Measurements from ENCODE around the gene NFATC3. TPM values are rescaled to one million over a fixed set of nuclear protein-coding genes. Genes with fewer than 3 reads are reported as not detected.

Gene NFATC3
- total and polyA plus RNA-seq, 2 experiments from 2014 or later: 13.1 to 35.9 TPM

GRCh38 chr16:68083861-68084503 is 1.2 kb upstream of the NFATC3 start:
- Histone ChIP-seq H3K4me1 (ENCODE audit: insufficient read depth) (peaks cover 24% of the 10 kb centered on the region), H3K9me2 (replicated peaks; ENCODE audit: insufficient read depth) (no peaks in the 10 kb centered on the region), H2AFZ (peak overlapping the region; percentile 85), H3K36me3 (replicated peaks; ENCODE audit: insufficient read depth, low read depth) (no peaks in the 10 kb centered on the region), H3K9me3 (ENCODE audit: low read depth) (no peaks in the 10 kb centered on the region), H3K27ac (peak overlapping the region; percentile 99), H3K4me3 (no peak overlapping the region), H3K4me2 (peak overlapping the region; percentile 84), H4K20me1 (ENCODE audit: insufficient read depth, poor library complexity, severe bottlenecking) (peaks cover 21% of the 10 kb centered on the region), H3K27me3 (no peaks in the 10 kb centered on the region), H3K79me2 (peaks cover 32% of the 10 kb centered on the region)
- no peak for TF ChIP-seq EZH2 (IDR thresholded peaks at IDR 0.05; ENCODE audit: borderline replicate concordance)
- TF ChIP-seq, protein P1, sequence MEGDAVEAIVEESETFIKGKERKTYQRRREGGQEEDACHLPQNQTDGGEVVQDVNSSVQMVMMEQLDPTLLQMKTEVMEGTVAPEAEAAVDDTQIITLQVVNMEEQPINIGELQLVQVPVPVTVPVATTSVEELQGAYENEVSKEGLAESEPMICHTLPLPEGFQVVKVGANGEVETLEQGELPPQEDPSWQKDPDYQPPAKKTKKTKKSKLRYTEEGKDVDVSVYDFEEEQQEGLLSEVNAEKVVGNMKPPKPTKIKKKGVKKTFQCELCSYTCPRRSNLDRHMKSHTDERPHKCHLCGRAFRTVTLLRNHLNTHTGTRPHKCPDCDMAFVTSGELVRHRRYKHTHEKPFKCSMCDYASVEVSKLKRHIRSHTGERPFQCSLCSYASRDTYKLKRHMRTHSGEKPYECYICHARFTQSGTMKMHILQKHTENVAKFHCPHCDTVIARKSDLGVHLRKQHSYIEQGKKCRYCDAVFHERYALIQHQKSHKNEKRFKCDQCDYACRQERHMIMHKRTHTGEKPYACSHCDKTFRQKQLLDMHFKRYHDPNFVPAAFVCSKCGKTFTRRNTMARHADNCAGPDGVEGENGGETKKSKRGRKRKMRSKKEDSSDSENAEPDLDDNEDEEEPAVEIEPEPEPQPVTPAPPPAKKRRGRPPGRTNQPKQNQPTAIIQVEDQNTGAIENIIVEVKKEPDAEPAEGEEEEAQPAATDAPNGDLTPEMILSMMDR (IDR thresholded peaks at IDR 0.05; ENCODE audit: poor library complexity): no peak
- no peak for TF ChIP-seq EZH2phosphoT487 (IDR thresholded peaks at IDR 0.05; ENCODE audit: low read depth, severe bottlenecking, unreplicated experiment)
- DNase-seq (ENCODE audit: low spot score): peak; percentile 45
- WGBS (ENCODE audit: low lambda C conversion rate, missing lambda C conversion rate): 22% methylated on average over 19 of the region's 21 CpGs

DNA sequence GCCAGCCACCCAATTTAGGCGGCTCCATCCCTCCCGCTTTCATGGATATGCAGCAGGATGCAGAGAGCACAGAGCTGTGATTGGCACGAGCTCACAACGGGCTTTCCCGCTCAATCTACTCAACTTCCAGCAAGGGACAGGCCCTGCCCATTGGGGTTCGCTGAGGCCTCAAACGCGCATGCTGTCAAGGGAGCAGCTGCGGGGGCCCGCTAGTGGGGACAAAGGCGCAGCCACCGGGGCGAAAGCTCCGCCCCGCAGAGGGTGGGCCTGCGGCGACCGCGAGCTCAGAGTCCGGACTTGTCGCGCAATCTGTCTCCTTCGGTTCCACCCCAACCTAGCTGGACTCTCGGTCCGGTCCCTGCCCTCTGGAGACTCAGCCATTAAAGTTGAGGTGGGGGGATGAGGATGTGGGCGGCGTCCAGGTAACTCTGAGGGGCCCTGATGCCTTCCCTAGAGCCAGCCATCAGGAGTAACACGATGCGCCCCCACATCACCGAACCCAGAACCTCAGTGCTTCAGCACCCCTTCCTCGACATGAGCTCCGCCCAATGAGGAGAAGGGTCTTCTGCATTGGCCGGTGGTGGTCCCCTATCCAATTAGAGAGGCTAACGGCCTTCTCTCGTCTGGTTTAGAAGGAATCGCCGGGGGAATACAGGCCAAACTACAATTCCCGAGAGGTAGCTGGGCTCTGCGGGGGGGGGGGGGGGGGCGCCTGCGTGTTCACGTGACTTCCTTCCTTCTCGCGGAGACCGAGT is 489 bp upstream of the NFATC3 start:
- Histone ChIP-seq H3K9me2 (replicated peaks; ENCODE audit: insufficient read depth) (no peaks in the 10 kb centered on the region), H3K4me2 (peak overlapping the region; percentile 84), H2AFZ (peak overlapping the region; percentile 85), H3K4me1 (ENCODE audit: insufficient read depth) (peaks cover 26% of the 10 kb centered on the region), H3K9me3 (ENCODE audit: low read depth) (no peaks in the 10 kb centered on the region), H3K4me3 (peak overlapping the region; percentile 28), H3K27ac (peak overlapping the region; percentile 99), H3K36me3 (replicated peaks; ENCODE audit: insufficient read depth, low read depth) (no peaks in the 10 kb centered on the region), H3K27me3 (no peaks in the 10 kb centered on the region), H4K20me1 (ENCODE audit: insufficient read depth, poor library complexity, severe bottlenecking) (peaks cover 23% of the 10 kb centered on the region), H3K79me2 (peaks cover 39% of the 10 kb centered on the region)
- WGBS (ENCODE audit: low lambda C conversion rate, missing lambda C conversion rate): under 1% methylated on average over 38 of the region's 45 CpGs
- DNase-seq (ENCODE audit: low spot score): peak; percentile 95
- TF ChIP-seq, protein P1 (IDR thresholded peaks at IDR 0.05; ENCODE audit: poor library complexity): no peak

DNA sequence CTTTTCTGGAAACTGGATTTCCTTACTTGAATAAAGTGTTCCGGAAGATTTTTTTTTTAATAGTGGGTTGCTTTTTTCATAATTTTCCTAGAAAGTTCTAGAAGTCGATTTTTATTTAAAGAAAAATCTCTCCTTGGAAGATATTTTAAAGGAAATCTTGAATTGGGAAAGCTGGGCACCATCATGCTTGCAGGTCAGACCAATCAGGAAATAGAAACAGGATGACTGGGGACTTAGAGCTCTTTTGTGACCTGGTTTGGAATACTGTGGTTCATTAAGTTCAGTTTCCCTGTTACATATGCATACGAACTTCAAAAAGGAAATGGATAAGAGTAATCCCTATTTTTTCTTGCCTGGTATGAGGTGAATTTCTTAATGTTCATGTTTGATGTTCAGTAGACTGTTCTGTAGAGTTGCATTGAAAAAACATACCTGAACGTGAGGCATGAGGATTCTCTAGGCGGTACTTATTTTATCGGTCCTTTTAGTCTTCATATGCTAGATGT is 1.2 kb downstream of the NFATC3 start:
- Histone ChIP-seq H4K20me1 (ENCODE audit: insufficient read depth, poor library complexity, severe bottlenecking) (peaks cover 26% of the 10 kb centered on the region), H3K79me2 (peaks cover 57% of the 10 kb centered on the region), H3K9me3 (ENCODE audit: low read depth) (no peaks in the 10 kb centered on the region), H2AFZ (peak overlapping the region; percentile 78), H3K4me3 (peak overlapping the region; percentile 96), H3K27me3 (no peaks in the 10 kb centered on the region), H3K36me3 (replicated peaks; ENCODE audit: insufficient read depth, low read depth) (no peaks in the 10 kb centered on the region), H3K9me2 (replicated peaks; ENCODE audit: insufficient read depth) (no peaks in the 10 kb centered on the region), H3K4me1 (ENCODE audit: insufficient read depth) (peaks cover 29% of the 10 kb centered on the region), H3K4me2 (peak overlapping the region; percentile 82), H3K27ac (peak overlapping the region; percentile 93)
- 1% methylated on average over 6 of the region's 6 CpGs for WGBS (ENCODE audit: low lambda C conversion rate, missing lambda C conversion rate)
- DNase-seq (ENCODE audit: low spot score): no peak
- TF ChIP-seq EZH2 (IDR thresholded peaks at IDR 0.05; ENCODE audit: borderline replicate concordance) (no peak), EZH2phosphoT487 (IDR thresholded peaks at IDR 0.05; ENCODE audit: low read depth, severe bottlenecking, unreplicated experiment) (no peak)
- TF ChIP-seq, protein P1 (IDR thresholded peaks at IDR 0.05; ENCODE audit: poor library complexity): no peak
